ENCODE data around the gene STXBP1.

- TF ChIP-seq, protein P1, sequence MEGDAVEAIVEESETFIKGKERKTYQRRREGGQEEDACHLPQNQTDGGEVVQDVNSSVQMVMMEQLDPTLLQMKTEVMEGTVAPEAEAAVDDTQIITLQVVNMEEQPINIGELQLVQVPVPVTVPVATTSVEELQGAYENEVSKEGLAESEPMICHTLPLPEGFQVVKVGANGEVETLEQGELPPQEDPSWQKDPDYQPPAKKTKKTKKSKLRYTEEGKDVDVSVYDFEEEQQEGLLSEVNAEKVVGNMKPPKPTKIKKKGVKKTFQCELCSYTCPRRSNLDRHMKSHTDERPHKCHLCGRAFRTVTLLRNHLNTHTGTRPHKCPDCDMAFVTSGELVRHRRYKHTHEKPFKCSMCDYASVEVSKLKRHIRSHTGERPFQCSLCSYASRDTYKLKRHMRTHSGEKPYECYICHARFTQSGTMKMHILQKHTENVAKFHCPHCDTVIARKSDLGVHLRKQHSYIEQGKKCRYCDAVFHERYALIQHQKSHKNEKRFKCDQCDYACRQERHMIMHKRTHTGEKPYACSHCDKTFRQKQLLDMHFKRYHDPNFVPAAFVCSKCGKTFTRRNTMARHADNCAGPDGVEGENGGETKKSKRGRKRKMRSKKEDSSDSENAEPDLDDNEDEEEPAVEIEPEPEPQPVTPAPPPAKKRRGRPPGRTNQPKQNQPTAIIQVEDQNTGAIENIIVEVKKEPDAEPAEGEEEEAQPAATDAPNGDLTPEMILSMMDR (conservative IDR thresholded peaks at IDR 0.05; ENCODE audit: low read depth, low read length): no peak
- TF ChIP-seq EZH2 (IDR thresholded peaks at IDR 0.05; ENCODE audit: borderline replicate concordance, low read depth, low read length, poor library complexity, severe bottlenecking): no peak
Measured at GRCh38 chr9:127730262-127730661, 118.2 kb downstream of the STXBP1 start.
